Neural cell (in vitro differentiated cells): ENCODE results near the gene SYNGR4. TPM values are rescaled to one million over a fixed set of nuclear protein-coding genes. Genes with fewer than 3 reads are reported as not detected.

Experiments
- H2AFZ ChIP-seq: fragments of 200-600, 300-800 bp; sonication (generic), shearing (Covaris generic); 2 replicates; pipeline ENCODE4 v1.6.0; 2014; ENCODE audit warnings: low read depth, mild to moderate bottlenecking, antibody characterized with exemption, low read length, moderate library complexity
- H3F3A ChIP-seq: fragments of 200-600 bp; shearing (Covaris generic); 2 replicates; pipeline ENCODE4 v1.6.1; 2016; ENCODE audit warnings: mild to moderate bottlenecking, moderate library complexity, mixed read lengths, antibody characterized with exemption, low read length; ENCODE audit not compliant: insufficient read depth, poor library complexity, severe bottlenecking
- H3K27ac ChIP-seq: fragments of 200-600, 300-800 bp; sonication (generic), shearing (Covaris generic); 2 replicates; pipeline ENCODE4 v1.5.1; 2014; ENCODE audit warnings: mild to moderate bottlenecking, low read length, moderate library complexity
- H3K27me3 ChIP-seq: fragments of 300-800, 200-600 bp; sonication (generic), shearing (Covaris generic); 2 replicates; pipeline ENCODE4 v1.6.0; 2014; ENCODE audit warnings: mild to moderate bottlenecking, low read depth, low read length, moderate library complexity; ENCODE audit not compliant: insufficient read depth
- H3K36me3 ChIP-seq: fragments of 300-800, 200-600 bp; sonication (generic), shearing (Covaris generic); 2 replicates; pipeline ENCODE4 v1.5.1; 2014; ENCODE audit warnings: mild to moderate bottlenecking, antibody characterized with exemption, low read length, moderate library complexity; ENCODE audit not compliant: insufficient read depth
- H3K4me2 ChIP-seq: fragments of 300-800, 200-600 bp; sonication (generic), shearing (Covaris generic); 2 replicates; pipeline ENCODE4 v1.6.0; 2014; ENCODE audit warnings: mild to moderate bottlenecking, low read length
- H3K4me3 ChIP-seq: fragments of 300-800, 200-600 bp; sonication (generic), shearing (Covaris generic); 2 replicates; pipeline ENCODE4 v1.5.1; 2014; ENCODE audit warnings: mild to moderate bottlenecking, low read length, moderate library complexity
- H3K79me2 ChIP-seq: fragments of 200-600 bp; shearing (Covaris generic); replicated peaks from 2 replicates; pipeline ENCODE4 v1.6.0; 2014; ENCODE audit warnings: mild to moderate bottlenecking, low read length, moderate library complexity; ENCODE audit not compliant: insufficient read depth
- H3K9ac ChIP-seq: fragments of 300-800, 200-600 bp; sonication (generic), shearing (Covaris generic); 2 replicates; pipeline ENCODE4 v1.6.1; 2016; ENCODE audit warnings: mild to moderate bottlenecking, low read length, mixed read lengths
- H3K9me2 ChIP-seq: fragments of 200-600 bp; shearing (Covaris generic); 2 replicates; pipeline ENCODE4 v1.6.1; 2016; ENCODE audit warnings: mild to moderate bottlenecking, low read length, mixed read lengths; ENCODE audit not compliant: insufficient read depth
- H3K9me3 ChIP-seq: fragments of 200-600, 300-800 bp; sonication (generic), shearing (Covaris generic); 2 replicates; pipeline ENCODE4 v1.6.1; 2016; ENCODE audit warnings: mild to moderate bottlenecking, mixed run types, low read length, moderate library complexity, mixed read lengths
- H4K20me1 ChIP-seq: fragments of 200-600 bp; shearing (Covaris generic); 2 replicates; pipeline ENCODE4 v1.6.1; 2016; ENCODE audit warnings: mild to moderate bottlenecking, mixed run types; ENCODE audit not compliant: insufficient read depth
- EP300 ChIP-seq: fragments of 450-650 bp; conservative IDR thresholded peaks from 2 replicates; pipeline ENCODE4 v1.6.1; 2014; ENCODE audit warnings: antibody characterized with exemption, mild to moderate bottlenecking, moderate library complexity; ENCODE audit not compliant: poor library complexity, severe bottlenecking
- EZH2 ChIP-seq: fragments of 200-600, 300-800 bp; shearing (Covaris generic), sonication (generic); IDR thresholded peaks from 2 replicates; pipeline ENCODE4 v1.6.1; 2014; ENCODE audit warnings: antibody characterized with exemption, low read length, borderline replicate concordance, mild to moderate bottlenecking; ENCODE audit not compliant: insufficient read depth, poor library complexity, severe bottlenecking
- MXI1 ChIP-seq: fragments of 450-650 bp; conservative IDR thresholded peaks from 2 replicates; pipeline ENCODE4 v1.6.1; 2014; ENCODE audit warnings: antibody characterized with exemption, mild to moderate bottlenecking; ENCODE audit not compliant: poor library complexity, severe bottlenecking
- POLR2AphosphoS5 ChIP-seq: IDR thresholded peaks from 2 replicates; pipeline ENCODE4 v1.6.1; 2012
- RAD21 ChIP-seq: fragments of 450-650 bp; conservative IDR thresholded peaks from 2 replicates; pipeline ENCODE4 v1.6.1; 2014; ENCODE audit warnings: antibody characterized with exemption, mild to moderate bottlenecking, moderate library complexity
- REST ChIP-seq: IDR thresholded peaks from 2 replicates; pipeline ENCODE4 v1.6.1; 2012; ENCODE audit warnings: borderline replicate concordance
- SMC3 ChIP-seq: fragments of 450-650 bp; conservative IDR thresholded peaks from 2 replicates; pipeline ENCODE4 v1.6.1; 2014; ENCODE audit warnings: antibody characterized with exemption, mild to moderate bottlenecking, moderate library complexity; ENCODE audit not compliant: poor library complexity
- TAF1 ChIP-seq: IDR thresholded peaks from 2 replicates; pipeline ENCODE4 v1.6.1; 2012; ENCODE audit warnings: low read depth
- polyA plus RNA-seq: library from polyadenylated mRNA; depleted of rRNA; stranded (reverse); fragments of >200 nt; gene quantifications from 2 replicates; pipeline ENCODE4 v1.2.3, GENCODE V29; 2014
- TF ChIP-seq, protein P1 (sequence below): fragments of 450-650 bp; IDR thresholded peaks from 2 replicates; pipeline ENCODE4 v1.5.1; 2014; ENCODE audit warnings: antibody characterized with exemption, mild to moderate bottlenecking, moderate library complexity; ENCODE audit not compliant: poor library complexity, severe bottlenecking

SYNGR4 gene
- polyA plus RNA-seq, 1 donor from 2014 or later: not detected

DNA sequence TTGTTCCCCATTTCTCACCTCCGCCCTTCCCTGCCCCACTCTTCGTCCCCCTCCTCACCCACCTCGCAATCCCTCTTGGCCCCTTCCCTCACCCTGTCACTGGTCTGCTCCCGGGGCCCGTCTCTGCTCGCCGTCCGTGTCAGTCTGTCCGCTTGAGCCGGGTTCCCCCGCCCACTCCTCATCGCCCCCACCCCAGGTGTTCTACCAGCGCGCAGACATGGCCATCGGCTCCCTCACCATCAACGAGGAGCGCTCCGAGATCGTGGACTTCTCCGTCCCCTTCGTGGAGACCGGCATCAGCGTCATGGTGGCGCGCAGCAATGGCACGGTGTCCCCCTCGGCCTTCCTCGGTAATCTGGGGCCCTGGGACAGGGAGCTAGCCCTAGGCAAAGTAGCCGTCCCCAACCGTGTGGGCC is 51.6 kb downstream of the SYNGR4 start:
- Histone ChIP-seq H3K9ac (no peak overlapping the region), H3K4me3 (no peak overlapping the region), H3K9me3 (no peaks in the 10 kb centered on the region), H3K4me2 (no peak overlapping the region), H3K27ac (no peak overlapping the region), H3F3A (no peaks in the 10 kb centered on the region), H3K27me3 (no peaks in the 10 kb centered on the region), H2AFZ (no peak overlapping the region), H3K36me3 (peaks cover 7% of the 10 kb centered on the region), H3K79me2 (no peaks in the 10 kb centered on the region), H4K20me1 (no peaks in the 10 kb centered on the region), H3K9me2 (no peaks in the 10 kb centered on the region)
- TF ChIP-seq MXI1: no peak
- no peak for TF ChIP-seq RAD21
- TF ChIP-seq, protein P1, sequence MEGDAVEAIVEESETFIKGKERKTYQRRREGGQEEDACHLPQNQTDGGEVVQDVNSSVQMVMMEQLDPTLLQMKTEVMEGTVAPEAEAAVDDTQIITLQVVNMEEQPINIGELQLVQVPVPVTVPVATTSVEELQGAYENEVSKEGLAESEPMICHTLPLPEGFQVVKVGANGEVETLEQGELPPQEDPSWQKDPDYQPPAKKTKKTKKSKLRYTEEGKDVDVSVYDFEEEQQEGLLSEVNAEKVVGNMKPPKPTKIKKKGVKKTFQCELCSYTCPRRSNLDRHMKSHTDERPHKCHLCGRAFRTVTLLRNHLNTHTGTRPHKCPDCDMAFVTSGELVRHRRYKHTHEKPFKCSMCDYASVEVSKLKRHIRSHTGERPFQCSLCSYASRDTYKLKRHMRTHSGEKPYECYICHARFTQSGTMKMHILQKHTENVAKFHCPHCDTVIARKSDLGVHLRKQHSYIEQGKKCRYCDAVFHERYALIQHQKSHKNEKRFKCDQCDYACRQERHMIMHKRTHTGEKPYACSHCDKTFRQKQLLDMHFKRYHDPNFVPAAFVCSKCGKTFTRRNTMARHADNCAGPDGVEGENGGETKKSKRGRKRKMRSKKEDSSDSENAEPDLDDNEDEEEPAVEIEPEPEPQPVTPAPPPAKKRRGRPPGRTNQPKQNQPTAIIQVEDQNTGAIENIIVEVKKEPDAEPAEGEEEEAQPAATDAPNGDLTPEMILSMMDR: no peak
- TF ChIP-seq POLR2AphosphoS5: no peak
- TF ChIP-seq REST: no peak
- TF ChIP-seq EZH2: no peak
- no peak for TF ChIP-seq TAF1
- no peak for TF ChIP-seq EP300
- no peak for TF ChIP-seq SMC3

GRCh38 chr19:48417421-48417820 is 53.3 kb downstream of the SYNGR4 start:
- no peaks in the 10 kb centered on the region for H3K9me3 ChIP-seq
- H3K36me3 ChIP-seq: peaks cover 7% of the 10 kb centered on the region
- H4K20me1 ChIP-seq: no peaks in the 10 kb centered on the region
- H3K4me2 ChIP-seq: no peak overlapping the region
- no peak overlapping the region for H2AFZ ChIP-seq
- no peaks in the 10 kb centered on the region for H3F3A ChIP-seq
- no peak overlapping the region for H3K9ac ChIP-seq
- no peak overlapping the region for H3K4me3 ChIP-seq
- H3K27ac ChIP-seq: no peak overlapping the region
- no peaks in the 10 kb centered on the region for H3K27me3 ChIP-seq
- no peaks in the 10 kb centered on the region for H3K9me2 ChIP-seq
- H3K79me2 ChIP-seq: no peaks in the 10 kb centered on the region
- TF ChIP-seq EZH2 (no peak), EP300 (no peak), RAD21 (no peak), SMC3 (no peak), REST (no peak)
- TF ChIP-seq, protein P1: no peak
